GM13976 (cell line): ENCODE measurements around the gene ZPR1.

ENCODE experiments used
- DNase-seq: peaks from one replicate; pipeline ENCODE4 v3.0.0; 2012; ENCODE audit warnings: low spot score
- CTCF ChIP-seq: IDR thresholded peaks from 2 replicates; pipeline ENCODE4 v1.5.1; 2012; ENCODE audit warnings: borderline replicate concordance, mild to moderate bottlenecking; ENCODE audit not compliant: insufficient read depth; ENCODE audit errors: extremely low read depth, missing control alignments, control extremely low read depth
- in situ Hi-C: fragments of 300-500 bp; cut with MboI; formaldehyde crosslinking; loops from one replicate; pipeline ENCODE4 v1.12.0; 2022; ENCODE audit warnings: low sequenced_read_pairs, mixed read lengths, inconsistent platforms; ENCODE audit not compliant: unreplicated experiment

Gene ZPR1

DNA sequence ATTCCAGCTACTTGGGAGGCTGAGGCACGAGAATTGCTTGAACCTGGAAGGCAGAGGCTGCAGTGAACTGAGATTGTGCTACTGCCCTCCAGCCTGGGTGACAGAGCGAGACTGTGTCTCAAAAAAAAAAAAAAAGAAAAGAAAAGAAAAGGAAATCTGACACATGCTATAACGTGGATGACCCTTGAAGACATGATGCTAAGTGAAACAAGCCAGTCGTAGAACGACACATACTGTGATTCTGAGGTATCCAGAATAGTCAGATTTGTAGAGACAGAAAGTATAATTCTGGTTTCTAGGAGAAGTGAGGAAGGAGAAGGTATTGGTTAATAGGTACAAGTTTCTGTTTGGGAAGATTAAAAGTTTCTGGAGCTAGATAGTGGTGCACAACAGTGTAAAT lies 10.5 kb upstream of the ZPR1 start:
- in situ Hi-C loops, result loop anchor here (25.0 kb wide), 1 partner anchor 314 kb away; no protein-coding TSS in a partner anchor
- no peak for DNase-seq
- TF ChIP-seq CTCF, result no peak

GRCh38 chr11:116797816-116798215 lies 10.0 kb upstream of the ZPR1 start:
- DNase-seq, result no peak
- no peak for TF ChIP-seq CTCF
- in situ Hi-C loops, result loop anchor here (25.0 kb wide), 1 partner anchor 314 kb away; no protein-coding TSS in a partner anchor

DNA sequence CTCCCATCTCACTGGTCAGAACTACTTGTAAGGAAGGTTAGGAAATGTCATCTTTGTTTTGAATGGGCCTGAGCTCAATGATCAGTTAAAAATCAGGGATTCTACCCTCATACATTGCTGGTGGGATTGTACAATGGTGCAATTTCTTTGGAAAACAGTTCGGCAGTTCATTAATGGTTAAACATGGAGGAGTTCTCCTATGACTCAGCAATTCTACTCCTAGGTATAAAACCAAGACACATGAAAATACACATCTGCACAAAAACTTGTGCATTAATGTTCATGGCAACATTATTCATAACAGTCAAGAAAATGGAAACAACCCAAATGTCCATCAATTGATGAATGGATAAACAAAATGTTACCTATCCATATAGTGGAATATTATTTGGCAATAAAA lies 8.7 kb upstream of the ZPR1 start:
- no peak for DNase-seq
- in situ Hi-C loops, result loop anchor here (25.0 kb wide), 1 partner anchor 316 kb away; no protein-coding TSS in a partner anchor
- no peak for TF ChIP-seq CTCF

- in situ Hi-C loops, result loop anchor here (25.0 kb wide), 1 partner anchor 317 kb away; no protein-coding TSS in a partner anchor
- DNase-seq, result no peak
- no peak for TF ChIP-seq CTCF
These were observed 7.0 kb upstream of the ZPR1 start for GRCh38 chr11:116794851-116795250.

GRCh38 chr11:116793772-116794097 lies 5.9 kb upstream of the ZPR1 start:
- TF ChIP-seq CTCF, result no peak
- no peak for DNase-seq
- in situ Hi-C loops, result loop anchor here (25.0 kb wide), 1 partner anchor 319 kb away; no protein-coding TSS in a partner anchor

- in situ Hi-C loops, result loop anchor here (25.0 kb wide), 1 partner anchor 319 kb away; no protein-coding TSS in a partner anchor
- TF ChIP-seq CTCF, result no peak
- no peak for DNase-seq
These were observed 5.3 kb upstream of the ZPR1 start for GRCh38 chr11:116792869-116793771.
